GM21737 (cell line): ENCODE results near the gene SLC6A1.

ENCODE experiments used
- ATAC-seq: cut with Tn5 transposase; IDR thresholded peaks from one replicate; pipeline ENCODE4 v1.9.1; 2021; ENCODE audit warnings: mild to moderate bottlenecking, moderate library complexity; ENCODE audit not compliant: unreplicated experiment

Gene SLC6A1

DNA sequence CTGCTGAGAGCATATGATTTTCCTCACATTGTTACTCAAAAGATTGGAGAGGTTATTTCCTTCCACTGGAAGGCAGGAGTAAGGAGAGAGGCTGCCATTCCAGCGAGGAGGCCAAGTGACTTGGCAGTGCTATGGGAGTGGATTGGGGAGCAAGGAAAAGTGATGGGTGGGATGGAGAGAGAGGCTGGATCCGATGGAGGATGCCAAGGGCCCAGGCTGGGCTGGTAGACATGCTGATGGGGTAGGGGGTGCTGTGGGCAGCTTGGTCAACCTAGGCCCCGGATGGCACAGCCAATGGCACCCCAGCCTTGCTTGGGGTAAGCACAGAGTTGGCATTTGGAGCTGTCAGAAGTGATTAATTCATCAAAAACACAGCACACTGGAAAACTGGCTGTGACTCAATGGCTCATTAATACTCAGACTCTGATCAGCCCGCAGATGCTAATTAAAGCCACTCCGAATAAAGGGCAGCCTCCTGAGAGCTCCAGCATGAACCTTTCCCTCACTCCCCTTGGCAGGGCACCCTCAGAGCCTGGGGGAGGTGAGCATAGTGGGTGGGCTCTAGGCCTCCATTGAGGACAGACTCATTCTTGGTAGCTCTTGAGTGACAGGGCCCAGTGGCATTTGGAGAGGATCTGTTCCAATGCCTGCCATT, 22.1 kb upstream of the SLC6A1 start:
- ATAC-seq = no peak

- ATAC-seq = no peak
Measured at GRCh38 chr3:10972072-10972782, 20.3 kb upstream of the SLC6A1 start.

- no peak for ATAC-seq
Measured at GRCh38 chr3:10973046-10973595, 19.4 kb upstream of the SLC6A1 start.

DNA sequence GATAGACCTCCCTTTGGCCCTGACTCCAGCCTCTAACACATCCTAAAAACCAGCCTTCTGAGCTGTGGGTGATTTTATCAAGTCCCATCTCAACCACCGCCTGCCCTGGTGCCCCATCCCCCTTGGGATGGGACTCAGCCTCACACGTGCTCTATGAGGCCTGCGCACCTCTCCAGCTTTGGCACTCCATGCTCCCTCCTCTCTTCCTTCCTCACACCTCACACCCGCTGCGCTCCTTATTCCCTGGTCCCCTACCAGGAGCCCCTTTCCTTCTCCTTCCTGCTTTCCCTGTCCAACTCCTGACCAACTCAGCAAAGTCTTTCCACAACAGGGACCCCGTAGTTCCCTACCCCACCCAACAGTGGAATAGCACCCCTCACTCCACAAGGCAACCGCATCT, 18.4 kb upstream of the SLC6A1 start:
- ATAC-seq = no peak

- no peak for ATAC-seq
Measured at GRCh38 chr3:10974746-10975375, 17.7 kb upstream of the SLC6A1 start.

DNA sequence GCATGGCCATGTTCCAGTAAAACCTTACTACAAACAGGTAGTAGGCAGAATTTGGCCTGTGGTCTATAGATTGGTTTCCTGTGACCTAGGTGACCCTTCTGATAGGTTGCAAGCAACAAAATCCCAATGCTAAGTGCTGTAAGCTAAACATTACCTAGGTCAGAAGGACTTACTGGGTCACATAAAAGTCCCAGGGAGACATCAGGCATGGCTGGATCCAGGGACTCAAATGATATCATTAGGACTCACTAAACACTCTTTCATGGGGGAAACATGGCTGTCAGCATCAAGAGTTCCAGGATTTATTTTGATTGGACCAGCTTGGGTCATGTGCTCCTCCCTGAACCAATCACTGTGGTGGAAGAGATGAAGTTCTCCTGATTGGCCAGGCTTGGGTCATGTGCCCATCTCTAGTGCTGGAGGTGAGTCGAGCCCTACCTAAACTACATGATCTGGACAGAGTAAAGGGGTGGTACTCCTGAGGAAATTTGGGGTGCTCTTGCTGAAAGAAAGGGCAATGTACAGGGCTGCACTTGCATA, 16.8 kb upstream of the SLC6A1 start:
- ATAC-seq = no peak

GRCh38 chr3:10976770-10977169, 15.8 kb upstream of the SLC6A1 start:
- no peak for ATAC-seq

- ATAC-seq = no peak
Measured at GRCh38 chr3:10977892-10978510, 14.5 kb upstream of the SLC6A1 start.

GRCh38 chr3:10978956-10979355, 13.6 kb upstream of the SLC6A1 start:
- ATAC-seq = no peak

GRCh38 chr3:10980312-10980711, 12.2 kb upstream of the SLC6A1 start:
- ATAC-seq = no peak

DNA sequence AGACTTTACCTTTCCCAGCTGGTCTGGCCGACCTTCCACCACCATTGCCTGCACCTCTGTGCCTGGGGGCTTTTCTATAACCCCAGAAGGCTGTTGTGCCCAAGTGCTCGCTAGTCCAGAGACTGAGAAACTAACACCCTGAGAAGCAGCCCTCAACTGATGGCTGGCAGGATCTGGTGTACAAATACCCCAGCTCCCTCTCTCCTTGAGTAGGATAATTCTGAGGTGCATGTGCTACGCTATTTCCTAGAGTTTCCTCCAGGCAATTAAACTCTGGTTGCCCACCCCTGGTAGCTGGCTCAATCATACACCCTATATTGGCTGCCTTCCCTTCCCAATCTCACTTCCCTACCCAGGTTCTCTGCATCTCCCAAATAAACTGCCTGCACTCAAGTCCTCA, 11.5 kb upstream of the SLC6A1 start:
- no peak for ATAC-seq

- ATAC-seq = no peak
Measured at GRCh38 chr3:10981961-10982360, 10.6 kb upstream of the SLC6A1 start.

DNA sequence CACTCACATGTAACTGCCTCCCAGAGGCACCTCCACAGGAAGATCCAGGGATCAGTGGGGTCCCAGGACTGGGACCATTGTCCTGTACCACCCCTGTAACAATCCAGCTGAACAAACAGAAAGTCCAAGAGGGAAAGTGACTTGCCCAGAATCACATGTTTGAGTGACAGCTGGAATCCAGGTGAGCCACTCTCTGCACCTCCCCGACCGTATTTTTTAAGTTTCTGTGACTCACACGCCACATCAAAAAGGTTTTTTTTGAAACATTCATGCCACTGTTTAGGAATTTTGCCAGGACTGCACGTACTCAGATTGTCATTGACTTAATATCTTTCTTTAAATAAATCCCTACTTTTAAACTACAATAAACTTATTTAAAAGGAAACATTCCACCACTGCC, 9.8 kb upstream of the SLC6A1 start:
- ATAC-seq = no peak

- no peak for ATAC-seq
Measured at GRCh38 chr3:10983219-10983916, 9.2 kb upstream of the SLC6A1 start.

DNA sequence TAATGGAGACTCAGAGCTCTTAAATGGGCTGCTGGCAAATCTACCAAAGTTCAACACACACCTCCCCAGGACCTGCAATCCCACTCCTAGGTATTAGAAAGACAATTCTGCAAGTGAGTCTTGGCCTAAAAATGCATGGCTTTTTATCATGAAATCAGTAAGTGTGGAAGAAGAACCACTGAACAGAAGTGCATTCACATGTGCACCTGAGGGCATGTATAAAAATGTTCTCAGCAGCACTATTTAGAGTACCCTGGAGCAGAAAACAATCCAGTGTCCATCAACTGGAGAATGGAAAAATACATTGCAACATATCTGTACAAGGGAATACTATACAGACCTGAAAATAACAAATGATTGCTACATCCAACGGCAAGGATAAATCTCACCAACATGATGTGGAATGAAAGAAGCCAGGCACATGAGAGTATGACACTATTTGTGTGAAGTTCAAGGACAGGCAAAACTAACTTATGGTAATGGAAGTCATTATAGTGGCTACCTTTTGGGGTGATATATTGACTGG, 8.1 kb upstream of the SLC6A1 start:
- no peak for ATAC-seq

GRCh38 chr3:10985181-10985580, 7.4 kb upstream of the SLC6A1 start:
- ATAC-seq = no peak

GRCh38 chr3:10986592-10986991, 6.0 kb upstream of the SLC6A1 start:
- ATAC-seq = no peak

GRCh38 chr3:10988001-10988665, 4.4 kb upstream of the SLC6A1 start:
- ATAC-seq = no peak

- ATAC-seq = no peak
Measured at GRCh38 chr3:10988991-10989484, 3.5 kb upstream of the SLC6A1 start.
